Aorta (tissue), 5 donors: ENCODE data around the gene GATD1. TPM values are rescaled to one million over a fixed set of nuclear protein-coding genes. Genes with fewer than 3 reads are reported as not detected.
A peak's percentile ranks its signal among the peaks of the same experiment; 100 is the strongest.

ENCODE experiments used
- ATAC-seq: fragments of 200-7000 bp; cut with Tn5 transposase; one replicate; pipeline ENCODE4 v1.9.1; 2022; ENCODE audit warnings: moderate library complexity; ENCODE audit not compliant: low FRiP score
- DNase-seq, 2 donors: peaks; one replicate each; pipeline ENCODE4 v3.0.0-alpha.2; 2020
- H3K27ac ChIP-seq, 2 donors: one replicate each; pipeline ENCODE4 v1.5.1; 2013; ENCODE audit warnings: low read length in 2 of 2, mild to moderate bottlenecking in 2 of 2, moderate library complexity in 2 of 2, control low read depth in 1 of 2, inconsistent platforms in 1 of 2, low read depth in 1 of 2
- H3K27me3 ChIP-seq, 2 donors: one replicate each; pipeline ENCODE4 v1.6.1; 2013; ENCODE audit warnings: control low read depth in 1 of 2, low read length in 1 of 2, mild to moderate bottlenecking in 1 of 2, moderate library complexity in 1 of 2; ENCODE audit not compliant: insufficient read depth in 2 of 2, control insufficient read depth in 1 of 2
- H3K36me3 ChIP-seq, 2 donors: one replicate each; pipeline ENCODE4 v1.6.1; 2013; ENCODE audit warnings: control low read depth in 1 of 2, low read length in 1 of 2, mild to moderate bottlenecking in 1 of 2; ENCODE audit not compliant: insufficient read depth in 2 of 2, control insufficient read depth in 1 of 2
- H3K4me1 ChIP-seq, 2 donors: one replicate each; pipeline ENCODE4 v1.6.1; 2013; ENCODE audit warnings: low read length in 2 of 2, control low read depth in 1 of 2, mild to moderate bottlenecking in 1 of 2, moderate library complexity in 1 of 2; ENCODE audit not compliant: insufficient read depth in 2 of 2, control insufficient read depth in 1 of 2
- H3K4me3 ChIP-seq, 2 donors: one replicate each; pipeline ENCODE4 v1.5.1; 2013; ENCODE audit warnings: low read length in 2 of 2, control low read depth in 1 of 2, mild to moderate bottlenecking in 1 of 2
- H3K9me3 ChIP-seq: one replicate; pipeline ENCODE4 v1.6.1; 2013; ENCODE audit warnings: mild to moderate bottlenecking, low read length; ENCODE audit not compliant: control insufficient read depth
- WGBS, 2 donors: extraction: QIAGEN DNeasy Blood & Tissue Kit; methylation state at CpG; one replicate each; pipeline ENCODE4 v1.1.7; 2013; 5-methylcytosine and 5-hydroxymethylcytosine counted together
- intact Hi-C, 2 donors: fragments of 100-400 bp; cut with DNase I; formaldehyde crosslinking; loops; one replicate each; pipeline versions ENCODE4 v1.14.2 to v1.15.0; 2022
- long read RNA-seq, 2 donors: library from polyadenylated mRNA; unstranded; transcript quantifications; one replicate each; pipeline ENCODE4 v2.0.0, GENCODE V29; 2020 to 2021
- polyA plus RNA-seq, 2 donors: library from polyadenylated mRNA; stranded (reverse); fragments of 200-250 nt; gene quantifications; one replicate each; pipeline ENCODE4 v1.2.3, GENCODE V29; 2013
- total RNA-seq, 2 donors: library from RNA; stranded (reverse); fragmentation: NEBNext Ultra II Directional; extraction: Animal tissue kit (Norgen Biotek cat#: 25700); gene quantifications; one replicate each; pipeline ENCODE4 v1.2.1, GENCODE V29; 2021
- donor health status: healthy with polysubstance abuse.
- donor health status: Bipolar disorder and iron deficiency.
- donor health status: DM: no; HTN: no; CAD: no.
- donor health status: DM: no; HTN: no; CAD: no.
- donor health status: DM: yes; HTN: yes; CAD: no.

The GATD1 gene
- total RNA-seq, result 10 to 100 TPM; 36.1 to 52.7 TPM
- polyA plus RNA-seq, result 10 to 100 TPM in 1 of 2 donors, 1 to 10 TPM in 1; 9.6 to 32.5 TPM
- long read RNA-seq, donor 1, full-length matches to known transcripts, result 3 of 19 reads
- long read RNA-seq, donor 1, partial matches to known transcripts, result 12 of 19 reads
- long read RNA-seq, donor 1, other reads (novel, unspliced or antisense), result 4 of 19 reads
- long read RNA-seq, donor 2, full-length matches to known transcripts, result 1 of 6 reads
- long read RNA-seq, donor 2, partial matches to known transcripts, result 0 of 6 reads
- long read RNA-seq, donor 2, other reads (novel, unspliced or antisense), result 5 of 6 reads

- H3K27ac ChIP-seq, result peak within 1 kb of the TSS in 1 of 2 donors; percentile 13
- peak; percentile 92 for ATAC-seq
- H3K9me3 ChIP-seq, result no peaks in the 10 kb centered on the region
- WGBS, 2 donors, result 1% methylated on average over 84 to 110 of the region's 110 CpGs
- H3K4me3 ChIP-seq, result peak within 1 kb of the TSS; percentile 62 to 69
- intact Hi-C loops, result loop anchor here in 1 of 2 donors (10.0 kb wide), 1 partner anchor 223 kb away; no protein-coding TSS in a partner anchor
- no peaks in the 10 kb centered on the region for H3K36me3 ChIP-seq
- no peaks in the 10 kb centered on the region for H3K4me1 ChIP-seq
- DNase-seq, result peak; percentile 95 to 98
- H3K27me3 ChIP-seq, result no peaks in the 10 kb centered on the region
These were observed at the start of gene GATD1 for GRCh38 chr11:777288-778255. GATD1 (minus strand) TSS chr11:777487; CDS start chr11:777462, 25 bp downstream.

GRCh38 chr11:826836-827145 lies 49.5 kb upstream of the GATD1 start:
- H3K9me3 ChIP-seq, result no peaks in the 10 kb centered on the region
- peaks cover 0 to 6% of the 10 kb centered on the region in 2 donors for H3K36me3 ChIP-seq
- ATAC-seq (no peak), DNase-seq (no peak)
- intact Hi-C loops, result no loop called here
- 1 to 2% methylated on average over 22 of the region's 22 CpGs for WGBS, 2 donors
- H3K27me3 ChIP-seq, result no peaks in the 10 kb centered on the region
- no peak overlapping the region for H3K4me3 ChIP-seq
- H3K4me1 ChIP-seq, result no peaks in the 10 kb centered on the region
- H3K27ac ChIP-seq, result no peak overlapping the region

- Histone ChIP-seq H3K9me3 (no peaks in the 10 kb centered on the region), H3K27me3 (no peaks in the 10 kb centered on the region), H3K4me1 (no peaks in the 10 kb centered on the region), H3K4me3 (no peak overlapping the region), H3K27ac (no peak overlapping the region), H3K36me3 (peaks cover 0 to 6% of the 10 kb centered on the region in 2 donors)
- intact Hi-C loops, result no loop called here
- ATAC-seq, result no peak
- WGBS, 2 donors, result 80 to 93% methylated on average over 9 of the region's 9 CpGs
- DNase-seq, result no peak
These were observed 48.9 kb upstream of the GATD1 start for GRCh38 chr11:826227-826621.

- intact Hi-C loops, result no loop called here
- Histone ChIP-seq H3K4me1 (no peaks in the 10 kb centered on the region), H3K36me3 (peaks cover 0 to 6% of the 10 kb centered on the region in 2 donors), H3K4me3 (no peak overlapping the region), H3K27me3 (no peaks in the 10 kb centered on the region), H3K27ac (no peak overlapping the region), H3K9me3 (no peaks in the 10 kb centered on the region)
- DNase-seq (no peak), ATAC-seq (no peak)
- 67 to 69% methylated on average over 11 to 12 of the region's 12 CpGs for WGBS, 2 donors
These were observed 48.3 kb upstream of the GATD1 start for GRCh38 chr11:825366-826226.

GRCh38 chr11:824942-825341 lies 47.7 kb upstream of the GATD1 start:
- H3K27ac ChIP-seq, result no peak overlapping the region
- intact Hi-C loops, result no loop called here
- H3K36me3 ChIP-seq, result peaks cover 0 to 6% of the 10 kb centered on the region in 2 donors
- 81% methylated on average over 11 of the region's 11 CpGs for WGBS, 2 donors
- no peaks in the 10 kb centered on the region for H3K9me3 ChIP-seq
- no peak for ATAC-seq
- H3K27me3 ChIP-seq, result no peaks in the 10 kb centered on the region
- no peak for DNase-seq
- no peaks in the 10 kb centered on the region for H3K4me1 ChIP-seq
- no peak overlapping the region for H3K4me3 ChIP-seq

GRCh38 chr11:824292-824880 lies 47.1 kb upstream of the GATD1 start:
- intact Hi-C loops, result no loop called here
- 76 to 78% methylated on average over 57 to 59 of the region's 59 CpGs for WGBS, 2 donors
- no peak overlapping the region for H3K27ac ChIP-seq
- no peaks in the 10 kb centered on the region for H3K9me3 ChIP-seq
- no peaks in the 10 kb centered on the region for H3K4me1 ChIP-seq
- no peak overlapping the region for H3K4me3 ChIP-seq
- DNase-seq (no peak), ATAC-seq (no peak)
- H3K27me3 ChIP-seq, result no peaks in the 10 kb centered on the region
- H3K36me3 ChIP-seq, result peaks cover 0 to 6% of the 10 kb centered on the region in 2 donors

GRCh38 chr11:823441-824291 lies 46.4 kb upstream of the GATD1 start:
- Histone ChIP-seq H3K36me3 (peaks cover 0 to 6% of the 10 kb centered on the region in 2 donors), H3K27ac (no peak overlapping the region), H3K4me1 (no peaks in the 10 kb centered on the region), H3K27me3 (no peaks in the 10 kb centered on the region), H3K4me3 (no peak overlapping the region), H3K9me3 (no peaks in the 10 kb centered on the region)
- ATAC-seq, result no peak
- DNase-seq, result no peak
- intact Hi-C loops, result no loop called here
- WGBS, 2 donors, result 85 to 89% methylated on average over 46 to 53 of the region's 53 CpGs
